GM12873 (cell line): ENCODE results near the gene PKIG.

Source experiments
- CTCF ChIP-seq: IDR thresholded peaks from 2 replicates; pipeline ENCODE4 v1.5.1; 2012; ENCODE audit warnings: low read depth, mild to moderate bottlenecking, moderate library complexity, low read length, control low read depth; ENCODE audit not compliant: insufficient read depth; ENCODE audit errors: missing control alignments

The PKIG gene

GRCh38 chr20:44542890-44543289, 39.5 kb upstream of the PKIG start:
- no peak for TF ChIP-seq CTCF

GRCh38 chr20:44543358-44543757, 39.0 kb upstream of the PKIG start:
- TF ChIP-seq CTCF: no peak

- TF ChIP-seq CTCF: no peak
Observed at GRCh38 chr20:44544263-44544662, 38.1 kb upstream of the PKIG start.

- TF ChIP-seq CTCF: no peak
Observed at GRCh38 chr20:44547419-44547818, 35.0 kb upstream of the PKIG start.

GRCh38 chr20:44549123-44549522, 33.3 kb upstream of the PKIG start:
- no peak for TF ChIP-seq CTCF

GRCh38 chr20:44552050-44552449, 30.3 kb upstream of the PKIG start:
- no peak for TF ChIP-seq CTCF

GRCh38 chr20:44552568-44552949, 29.8 kb upstream of the PKIG start:
- no peak for TF ChIP-seq CTCF
